Measurements from ENCODE around the gene PROX1.

PROX1 gene

DNA sequence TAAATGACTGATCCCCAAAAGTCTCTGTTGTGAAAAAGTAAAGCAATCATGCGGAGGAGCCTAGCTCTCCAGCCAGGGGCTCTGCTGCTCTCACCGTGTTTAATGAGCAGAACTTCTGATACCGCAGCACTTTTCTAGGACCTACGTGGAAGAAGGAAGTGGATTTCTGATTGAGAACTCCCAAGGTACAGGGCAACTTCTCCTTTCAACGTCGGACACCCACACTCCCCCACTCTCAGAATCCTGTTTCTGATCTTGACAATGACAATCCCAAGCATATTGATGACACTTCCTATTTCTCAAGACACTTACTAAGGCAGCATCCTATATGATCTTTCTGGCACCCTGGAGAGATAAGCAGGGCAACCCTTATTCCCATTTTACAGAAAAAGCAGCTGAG lies 78.4 kb downstream of the PROX1 start:
- no peak for TF ChIP-seq CTCF (IDR thresholded peaks at IDR 0.05; ENCODE audit: control extremely low read depth, extremely low read depth, low read depth, missing control alignments)
- CTCF ChIA-PET = no interaction called here
- DNase-seq (ENCODE audit: extremely low spot score) = no peak
- POLR2A ChIA-PET = no interaction called here

- CTCF ChIA-PET = no interaction called here
- DNase-seq (ENCODE audit: extremely low spot score) = no peak
- no peak for TF ChIP-seq CTCF (IDR thresholded peaks at IDR 0.05; ENCODE audit: control extremely low read depth, extremely low read depth, low read depth, missing control alignments)
- POLR2A ChIA-PET = no interaction called here
These were observed 79.2 kb downstream of the PROX1 start for GRCh38 chr1:214066936-214067335.

DNA sequence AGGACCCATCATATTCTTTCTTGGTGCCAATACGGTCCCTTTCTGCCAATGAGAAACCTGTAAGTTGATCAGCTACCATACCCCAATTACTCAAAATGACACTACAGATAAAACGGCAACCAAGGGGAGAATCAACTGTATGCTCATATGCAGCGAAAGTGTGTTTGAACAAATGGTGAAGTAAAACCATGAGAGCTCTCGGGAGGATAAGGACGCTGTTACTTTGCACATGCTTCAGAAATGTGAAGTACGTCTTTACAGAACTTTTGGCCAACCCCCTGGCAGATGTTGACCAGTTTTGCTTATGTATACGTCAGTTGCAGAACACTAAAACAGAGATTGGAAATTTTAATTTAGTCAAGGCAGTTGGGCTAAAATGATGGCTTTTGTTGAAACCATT lies 79.6 kb downstream of the PROX1 start:
- TF ChIP-seq CTCF (IDR thresholded peaks at IDR 0.05; ENCODE audit: control extremely low read depth, extremely low read depth, low read depth, missing control alignments) = no peak
- CTCF ChIA-PET = no interaction called here
- POLR2A ChIA-PET = no interaction called here
- no peak for DNase-seq (ENCODE audit: extremely low spot score)

GRCh38 chr1:214067853-214068703 lies 80.3 kb downstream of the PROX1 start:
- TF ChIP-seq CTCF (IDR thresholded peaks at IDR 0.05; ENCODE audit: control extremely low read depth, extremely low read depth, low read depth, missing control alignments) = no peak
- CTCF ChIA-PET = no interaction called here
- POLR2A ChIA-PET = no interaction called here
- DNase-seq (ENCODE audit: extremely low spot score) = no peak

GRCh38 chr1:214068979-214069378 lies 81.2 kb downstream of the PROX1 start:
- ChIA-PET CTCF (no interaction called here), POLR2A (no interaction called here)
- no peak for DNase-seq (ENCODE audit: extremely low spot score)
- TF ChIP-seq CTCF (IDR thresholded peaks at IDR 0.05; ENCODE audit: control extremely low read depth, extremely low read depth, low read depth, missing control alignments) = no peak

GRCh38 chr1:214071469-214071868 lies 83.7 kb downstream of the PROX1 start:
- CTCF ChIA-PET = no interaction called here
- no peak for DNase-seq (ENCODE audit: extremely low spot score)
- TF ChIP-seq CTCF (IDR thresholded peaks at IDR 0.05; ENCODE audit: control extremely low read depth, extremely low read depth, low read depth, missing control alignments) = no peak
- POLR2A ChIA-PET = interaction anchor here (0.6 kb wide), 1 partner anchor 742 kb away, joined by 4 read pairs; no protein-coding TSS in a partner anchor
